Fibroblast of mammary gland (primary cell): ENCODE results near the gene COL15A1.

Experiments used
- DNase-seq: peaks from one replicate; pipeline ENCODE4 v3.0.0-alpha.2; 2010; ENCODE audit warnings: low read depth
- H3K4me3 ChIP-seq: 2 replicates; pipeline ENCODE4 v1.5.1; 2011; ENCODE audit warnings: low read depth, mild to moderate bottlenecking, low read length, moderate library complexity; ENCODE audit not compliant: control insufficient read depth
- TF ChIP-seq, protein P1 (sequence below): conservative IDR thresholded peaks from 2 replicates; pipeline ENCODE4 v1.5.1; 2011; ENCODE audit warnings: low read depth, low read length, inconsistent platforms; ENCODE audit not compliant: control insufficient read depth, insufficient read depth

COL15A1 gene

DNA sequence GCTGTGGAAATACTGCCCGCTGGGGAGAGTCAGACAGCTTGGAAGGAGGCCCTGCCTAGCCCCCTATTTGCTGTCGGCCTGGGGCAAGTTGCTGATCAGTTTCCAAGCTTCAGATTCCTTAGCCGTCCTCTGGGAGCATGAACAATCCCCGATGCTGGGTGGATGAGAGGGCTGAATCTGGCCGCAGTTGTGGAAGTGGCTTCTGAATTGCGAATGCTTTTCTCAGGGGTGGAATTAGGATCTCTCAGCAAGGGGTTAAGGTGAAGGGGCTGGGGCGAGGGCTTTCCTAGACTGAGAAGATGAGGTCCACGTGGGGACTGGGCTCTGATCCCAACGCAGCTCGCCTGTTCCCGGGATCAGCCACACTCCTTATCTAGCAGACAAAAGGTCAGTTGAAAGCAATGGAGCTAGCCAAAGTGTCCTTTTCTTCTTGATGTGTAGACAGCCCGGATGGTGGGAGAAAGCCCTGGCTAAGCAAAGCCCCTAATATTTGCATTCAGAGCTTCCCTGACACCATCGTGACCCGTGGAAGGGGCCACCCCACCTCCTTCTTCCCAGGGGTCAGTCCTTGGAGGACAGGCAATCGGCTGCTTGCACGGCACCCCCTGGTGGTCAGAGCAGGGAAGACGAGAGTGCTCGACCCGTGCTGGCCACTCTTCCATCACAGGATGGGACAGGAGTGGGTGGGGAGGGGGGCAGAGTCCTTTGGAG, 54.9 kb downstream of the COL15A1 start:
- no peak overlapping the region for H3K4me3 ChIP-seq
- DNase-seq, result peak; percentile 94
- TF ChIP-seq, protein P1, sequence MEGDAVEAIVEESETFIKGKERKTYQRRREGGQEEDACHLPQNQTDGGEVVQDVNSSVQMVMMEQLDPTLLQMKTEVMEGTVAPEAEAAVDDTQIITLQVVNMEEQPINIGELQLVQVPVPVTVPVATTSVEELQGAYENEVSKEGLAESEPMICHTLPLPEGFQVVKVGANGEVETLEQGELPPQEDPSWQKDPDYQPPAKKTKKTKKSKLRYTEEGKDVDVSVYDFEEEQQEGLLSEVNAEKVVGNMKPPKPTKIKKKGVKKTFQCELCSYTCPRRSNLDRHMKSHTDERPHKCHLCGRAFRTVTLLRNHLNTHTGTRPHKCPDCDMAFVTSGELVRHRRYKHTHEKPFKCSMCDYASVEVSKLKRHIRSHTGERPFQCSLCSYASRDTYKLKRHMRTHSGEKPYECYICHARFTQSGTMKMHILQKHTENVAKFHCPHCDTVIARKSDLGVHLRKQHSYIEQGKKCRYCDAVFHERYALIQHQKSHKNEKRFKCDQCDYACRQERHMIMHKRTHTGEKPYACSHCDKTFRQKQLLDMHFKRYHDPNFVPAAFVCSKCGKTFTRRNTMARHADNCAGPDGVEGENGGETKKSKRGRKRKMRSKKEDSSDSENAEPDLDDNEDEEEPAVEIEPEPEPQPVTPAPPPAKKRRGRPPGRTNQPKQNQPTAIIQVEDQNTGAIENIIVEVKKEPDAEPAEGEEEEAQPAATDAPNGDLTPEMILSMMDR, result peak; percentile 85

DNA sequence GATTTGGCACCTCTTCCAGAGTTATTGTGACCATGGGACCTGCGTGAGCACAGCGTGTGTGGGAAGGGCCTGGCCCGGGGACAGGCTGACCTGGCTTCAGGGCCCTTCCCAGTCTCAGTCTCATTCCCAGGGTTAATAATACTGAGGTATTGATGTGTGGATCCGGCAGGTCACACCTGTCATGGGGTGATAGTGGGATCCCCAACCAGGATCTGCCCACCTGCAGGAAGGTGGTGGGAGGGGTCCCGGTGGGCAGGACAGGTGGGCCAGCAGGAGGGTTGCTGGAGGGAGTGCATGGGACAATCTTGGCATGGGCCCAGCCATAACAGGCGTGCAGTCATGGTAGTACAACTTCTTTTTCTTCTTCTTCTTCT, 55.4 kb downstream of the COL15A1 start:
- no peak overlapping the region for H3K4me3 ChIP-seq
- TF ChIP-seq, protein P1, result no peak
- DNase-seq, result no peak

DNA sequence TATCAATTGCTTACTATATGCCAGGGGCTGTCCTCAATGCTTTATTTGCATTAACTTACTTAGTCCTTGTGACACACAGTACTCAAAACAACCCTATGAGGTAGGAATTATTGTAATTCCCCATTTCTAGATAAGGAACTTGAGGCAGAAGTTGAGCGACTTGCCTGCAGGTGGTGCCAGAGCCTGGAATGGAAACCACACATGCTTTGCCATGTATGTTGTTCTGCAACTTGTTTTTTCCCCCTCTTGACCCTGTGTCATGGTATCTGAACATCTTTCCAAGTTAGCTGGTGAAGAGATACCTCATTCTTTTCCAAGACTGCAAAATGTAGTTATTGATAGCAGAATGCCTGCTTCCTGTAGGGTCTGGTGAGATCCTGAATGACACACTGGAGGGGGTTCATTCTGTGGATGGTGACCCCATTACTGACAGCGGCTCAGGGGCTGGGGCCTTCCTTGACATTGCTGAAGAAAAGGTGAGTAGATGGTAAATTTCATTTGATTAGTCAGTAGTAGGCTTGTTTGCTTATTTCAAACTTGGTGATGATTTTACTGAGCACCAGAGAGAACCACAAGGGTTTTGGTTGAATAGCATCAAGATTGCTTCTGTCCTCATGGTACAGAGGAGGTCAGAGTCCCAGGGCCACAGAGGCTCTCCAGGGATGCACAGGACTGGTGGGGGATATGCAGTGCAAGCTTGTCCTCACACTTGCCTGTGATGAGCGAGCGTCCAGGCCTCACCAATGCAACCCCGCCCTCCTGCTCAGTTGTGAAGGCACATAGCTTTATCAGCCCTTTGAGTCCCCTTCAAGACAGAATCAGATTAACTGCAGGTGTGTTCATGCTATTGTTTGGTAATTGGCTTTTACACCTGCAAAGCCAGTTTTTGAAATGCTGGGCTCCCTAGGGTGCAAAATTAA, 57.0 kb downstream of the COL15A1 start:
- TF ChIP-seq, protein P1, result peak; percentile 89
- no peak overlapping the region for H3K4me3 ChIP-seq
- DNase-seq, result peak; percentile 81

DNA sequence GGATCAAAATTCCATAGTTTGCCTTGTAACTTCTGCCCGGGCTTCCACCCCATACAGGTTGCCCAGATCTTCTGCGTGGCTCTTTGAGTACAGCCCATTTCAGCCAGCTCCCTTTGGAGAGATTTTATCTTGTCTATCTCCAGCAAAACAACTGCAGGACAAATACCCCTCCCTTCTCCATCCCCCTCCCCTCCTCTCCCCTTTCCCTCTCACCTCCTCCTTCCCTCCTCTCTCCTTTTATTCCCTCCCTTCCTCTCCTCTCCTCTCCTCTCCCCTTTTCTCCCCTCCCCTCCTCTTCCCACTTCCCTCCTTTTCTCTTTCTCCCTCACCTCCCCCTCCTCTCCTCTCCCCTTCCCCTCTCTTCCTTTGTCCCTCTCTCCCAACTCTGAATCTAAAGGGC, 58.2 kb downstream of the COL15A1 start:
- no peak for DNase-seq
- no peak overlapping the region for H3K4me3 ChIP-seq
- TF ChIP-seq, protein P1, result no peak

DNA sequence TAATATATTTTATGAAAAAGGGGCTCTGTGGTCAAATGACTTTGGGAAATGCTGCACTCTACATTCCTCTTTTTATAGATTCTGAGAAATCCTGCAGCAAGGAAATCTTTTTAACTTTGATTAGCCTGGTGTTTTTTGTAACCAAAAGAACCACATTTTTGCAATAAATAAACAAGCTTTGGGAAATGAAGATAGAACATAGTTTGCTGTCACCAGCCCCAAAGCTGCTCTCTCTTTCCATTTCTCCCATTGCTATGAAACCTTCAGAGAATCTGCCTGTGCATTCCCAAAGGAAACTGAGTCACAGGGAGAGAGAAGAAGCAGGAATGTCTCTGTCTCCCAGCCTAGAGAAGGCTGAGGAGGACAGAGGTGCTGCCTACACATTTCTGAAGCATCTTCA, 59.0 kb downstream of the COL15A1 start:
- no peak for DNase-seq
- H3K4me3 ChIP-seq, result no peak overlapping the region
- TF ChIP-seq, protein P1, result no peak

DNA sequence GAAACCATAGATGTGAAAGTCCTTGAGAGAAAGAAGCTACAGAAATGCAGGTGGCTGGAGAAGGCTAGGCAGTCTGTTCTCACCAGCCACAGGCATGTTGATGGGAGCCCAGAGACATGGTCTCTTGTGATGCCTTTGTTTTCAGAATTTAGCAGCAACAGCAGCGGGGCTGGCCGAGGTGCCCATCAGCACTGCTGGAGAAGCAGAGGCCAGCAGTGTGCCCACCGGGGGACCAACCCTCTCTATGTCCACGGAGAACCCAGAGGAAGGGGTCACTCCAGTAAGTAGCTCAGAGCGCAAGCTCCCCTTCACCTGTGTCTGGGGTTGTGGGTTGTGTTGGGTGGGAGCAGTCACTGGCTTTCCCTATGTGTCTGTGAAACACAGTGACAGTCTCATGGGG, 59.6 kb downstream of the COL15A1 start:
- DNase-seq, result no peak
- TF ChIP-seq, protein P1, result no peak

More for the DNA sequence above, 59.6 kb downstream of the COL15A1 start:
- no peak overlapping the region for H3K4me3 ChIP-seq
